Stimulated activated CD4-positive, alpha-beta T cell treated with anti-CD3 and anti-CD28 coated beads, Interleukin-12 subunit alpha, Interleukin-12 subunit beta, amount 100 ng/mL, for 24 hours (primary cell): ENCODE results near the gene GABRR2.

Experiments
- DNase-seq, 2 experiments: peaks; one replicate each; pipeline ENCODE4 v3.0.0-alpha.2; 2020; ENCODE audit warnings: low read depth in 2 of 2

Gene GABRR2

GRCh38 chr6:89291256-89291819, 23.8 kb downstream of the GABRR2 start:
- no peak for DNase-seq

DNA sequence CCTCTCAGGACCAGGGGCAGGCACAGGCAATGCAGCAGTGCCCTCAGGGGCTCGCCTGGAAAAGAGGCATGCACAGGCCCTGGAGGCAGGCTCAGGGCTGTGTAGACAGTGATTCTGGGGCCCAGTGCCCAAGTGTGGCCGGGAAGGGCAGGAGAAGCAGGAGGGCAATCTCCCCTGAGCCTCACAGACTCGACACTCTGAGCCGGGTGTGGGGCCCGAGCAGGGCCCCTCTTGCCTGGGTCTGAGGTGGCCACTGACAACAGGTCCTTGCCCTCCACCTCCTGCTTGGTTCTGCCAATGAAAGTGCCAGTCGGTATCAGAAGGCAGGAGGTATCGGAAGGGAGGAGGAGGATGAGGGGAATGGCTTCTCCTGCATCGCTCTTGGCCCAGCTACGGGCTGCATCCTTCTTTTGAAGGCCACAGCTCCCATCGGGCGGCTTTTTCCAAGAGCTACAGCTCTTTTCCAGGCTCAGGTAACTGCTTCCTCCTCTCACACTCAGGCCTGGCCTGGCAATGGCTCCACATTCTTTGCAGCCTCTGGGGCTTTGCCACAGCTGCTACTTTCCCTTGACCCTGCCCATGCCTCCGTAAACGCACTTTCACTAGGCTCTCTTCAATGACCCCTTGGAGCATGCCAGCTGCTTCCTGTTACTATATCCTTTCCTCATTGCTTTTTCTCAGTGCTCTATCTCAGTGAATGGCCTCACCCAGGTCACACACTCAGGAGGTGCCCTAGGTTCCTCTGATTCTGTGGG, 24.5 kb downstream of the GABRR2 start:
- DNase-seq: no peak

- DNase-seq: no peak
Observed at GRCh38 chr6:89289710-89290109, 25.4 kb downstream of the GABRR2 start.

GRCh38 chr6:89287351-89288028, 27.6 kb downstream of the GABRR2 start:
- no peak for DNase-seq

- no peak for DNase-seq
Observed at GRCh38 chr6:89286516-89286915, 28.6 kb downstream of the GABRR2 start.

DNA sequence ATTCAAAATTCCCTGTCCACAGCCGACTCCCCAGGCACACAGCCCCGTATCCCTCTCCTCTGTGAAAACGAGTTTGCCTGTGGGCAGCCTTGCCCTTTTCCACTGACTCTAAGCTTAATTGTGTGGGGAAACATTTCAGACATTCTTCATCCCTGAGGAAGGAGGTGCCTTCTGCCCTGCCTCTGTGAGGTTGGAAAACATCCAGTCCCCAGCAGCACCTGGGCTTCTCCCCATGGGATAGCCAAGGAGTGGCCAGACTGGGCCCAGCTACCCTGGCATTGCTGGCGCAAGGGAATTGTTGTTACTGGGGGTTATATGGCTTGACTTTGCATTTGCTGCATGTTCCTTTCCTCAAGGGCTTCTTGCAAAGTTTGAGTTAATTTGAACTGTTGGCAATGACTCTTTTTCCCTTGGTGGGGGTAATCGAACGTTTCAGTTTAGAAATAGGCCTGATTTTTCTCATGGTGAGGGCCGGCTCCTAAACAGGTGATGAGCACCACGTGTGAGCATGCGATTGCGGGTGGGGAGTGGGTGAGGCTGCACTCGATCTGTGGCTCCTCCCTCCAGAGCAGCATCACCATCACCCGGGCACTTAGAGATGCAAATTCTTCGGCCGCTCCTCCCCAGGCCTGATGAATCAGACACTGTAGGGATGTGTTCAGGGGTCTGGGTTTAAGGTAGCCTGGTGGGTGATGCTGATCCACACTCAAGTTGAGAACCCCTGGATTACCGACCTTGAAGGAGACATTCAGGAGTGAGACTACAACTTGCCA, 29.9 kb downstream of the GABRR2 start:
- no peak for DNase-seq

- DNase-seq: no peak
Observed at GRCh38 chr6:89284081-89284480, 31.0 kb downstream of the GABRR2 start.

DNA sequence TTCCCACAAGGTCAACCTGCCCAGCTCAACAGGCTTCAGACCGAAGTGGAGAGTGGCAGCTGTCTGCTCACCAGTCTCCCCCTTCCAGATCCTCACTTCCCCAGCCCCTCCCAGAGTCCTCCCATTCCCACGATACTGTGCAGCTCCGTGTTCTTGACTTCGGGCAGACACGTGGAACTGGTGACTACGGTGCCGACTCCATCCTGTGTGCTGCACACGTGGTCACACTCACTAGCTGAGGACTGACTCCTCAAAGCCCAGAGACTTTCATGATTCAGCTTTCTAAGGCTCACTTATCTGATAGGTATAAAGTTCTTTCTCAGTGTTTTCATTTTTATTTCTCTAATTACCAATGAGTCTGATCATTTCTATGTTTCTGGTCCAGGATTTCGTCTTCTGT, 32.4 kb downstream of the GABRR2 start:
- no peak for DNase-seq

DNA sequence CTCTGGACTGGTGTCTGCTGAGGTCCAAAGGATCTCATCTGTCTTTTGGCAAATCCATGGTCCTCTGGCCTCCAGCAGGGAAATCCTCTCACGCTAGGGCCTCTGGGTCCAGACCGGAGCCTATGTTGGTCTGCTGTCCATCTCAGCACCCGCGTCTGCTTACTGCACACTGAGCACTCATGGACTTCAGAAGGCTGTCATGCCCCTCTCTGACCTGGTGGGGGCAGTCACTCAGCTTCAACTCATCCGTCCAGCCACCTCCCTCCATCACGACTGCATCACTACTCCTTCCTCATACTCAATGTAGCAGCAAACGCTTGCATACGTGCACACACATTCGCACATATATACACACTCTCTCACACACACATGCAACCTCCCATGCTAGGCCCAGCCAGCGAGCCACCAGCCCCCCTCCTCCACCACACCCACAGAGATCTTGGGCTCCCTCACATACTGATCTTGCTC, 33.3 kb downstream of the GABRR2 start:
- DNase-seq: peak in 1 of 2 experiments; percentile 39

DNA sequence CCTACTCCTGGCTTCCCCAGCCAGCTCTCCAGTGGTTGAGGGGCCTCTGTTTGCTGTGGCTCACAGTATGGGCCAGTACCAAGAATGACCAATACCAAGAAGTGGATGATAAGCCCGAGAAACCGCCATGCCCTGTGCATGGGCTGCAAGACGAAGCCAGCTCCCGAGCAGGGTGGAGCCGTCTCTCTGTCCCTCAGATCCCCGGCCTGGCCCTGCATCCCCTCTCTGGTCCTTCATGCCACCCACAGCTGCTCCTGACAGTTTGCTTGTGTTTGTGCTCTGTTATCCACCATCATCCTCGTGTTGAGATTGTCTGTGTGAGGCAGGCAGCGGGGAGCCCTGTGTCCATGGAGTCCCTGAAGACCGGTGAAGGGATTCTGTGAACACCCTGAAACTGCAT, 36.1 kb downstream of the GABRR2 start:
- no peak for DNase-seq

- DNase-seq: no peak
Observed at GRCh38 chr6:89275900-89276299, 39.2 kb downstream of the GABRR2 start.

GRCh38 chr6:89273816-89274215, 41.3 kb downstream of the GABRR2 start:
- DNase-seq: no peak

- no peak for DNase-seq
Observed at GRCh38 chr6:89272596-89272995, 42.5 kb downstream of the GABRR2 start.

DNA sequence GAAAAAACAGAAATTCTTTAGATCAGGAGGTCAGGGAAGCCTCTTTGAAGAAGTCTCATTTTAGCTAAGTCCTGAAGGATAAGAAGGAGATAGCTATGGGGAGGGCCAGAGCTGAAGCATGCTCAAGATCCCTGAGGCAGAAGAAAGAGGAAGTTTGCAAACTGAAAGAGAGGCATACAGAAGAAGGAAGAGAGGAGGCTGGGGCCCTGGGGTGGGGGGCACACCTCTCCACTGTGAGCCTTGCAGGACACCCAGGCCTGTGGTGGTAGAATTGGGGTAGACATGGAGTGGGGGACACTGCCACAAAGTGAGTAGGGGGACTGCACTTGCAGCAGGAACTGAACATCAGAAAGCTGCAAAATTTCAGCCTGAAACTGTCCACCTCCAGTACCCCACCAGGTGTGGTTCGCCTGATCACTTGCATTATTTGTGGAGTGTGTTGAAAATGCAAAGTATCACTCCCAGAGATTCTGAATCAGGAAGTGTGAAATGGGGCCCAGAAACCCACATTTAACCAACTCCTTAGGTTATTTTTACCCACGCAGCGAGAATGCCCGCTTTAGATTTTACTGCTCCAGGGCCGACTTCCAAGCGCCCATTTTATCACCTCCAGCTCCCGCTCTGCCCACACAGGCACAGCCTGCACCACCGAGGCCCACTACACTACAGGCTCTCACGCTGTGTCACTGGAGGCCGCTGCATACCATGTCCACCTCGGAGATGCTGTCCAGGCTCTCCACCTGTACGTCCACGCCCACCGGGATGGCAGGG, 44.0 kb downstream of the GABRR2 start:
- no peak for DNase-seq

GRCh38 chr6:89269981-89270380, 45.1 kb downstream of the GABRR2 start:
- no peak for DNase-seq

GRCh38 chr6:89269252-89269651, 45.8 kb downstream of the GABRR2 start:
- DNase-seq: no peak

- no peak for DNase-seq
Observed at GRCh38 chr6:89268776-89269175, 46.3 kb downstream of the GABRR2 start.

DNA sequence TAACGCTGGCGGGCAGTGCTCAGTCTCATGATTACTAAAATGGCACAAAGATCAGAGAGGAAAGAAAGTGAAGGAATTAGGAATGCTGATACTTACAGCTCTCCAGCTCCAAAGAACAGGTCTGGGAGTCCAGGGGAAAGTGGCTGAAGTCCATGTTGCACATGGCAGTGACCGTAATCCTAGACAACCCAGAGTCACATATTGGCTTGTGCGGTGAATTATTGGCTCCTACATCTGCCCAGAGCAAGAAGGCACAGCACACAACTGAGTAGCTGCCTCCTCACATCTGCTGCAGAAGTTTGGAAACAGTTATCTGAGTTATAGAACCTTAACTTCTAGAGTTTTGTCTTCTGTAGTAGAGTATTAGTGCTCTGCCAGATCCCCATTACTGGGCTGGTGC, 47.2 kb downstream of the GABRR2 start:
- DNase-seq: no peak

GRCh38 chr6:89264296-89264695, 50.8 kb downstream of the GABRR2 start:
- DNase-seq: no peak

GRCh38 chr6:89260832-89261231, 54.3 kb downstream of the GABRR2 start:
- no peak for DNase-seq

DNA sequence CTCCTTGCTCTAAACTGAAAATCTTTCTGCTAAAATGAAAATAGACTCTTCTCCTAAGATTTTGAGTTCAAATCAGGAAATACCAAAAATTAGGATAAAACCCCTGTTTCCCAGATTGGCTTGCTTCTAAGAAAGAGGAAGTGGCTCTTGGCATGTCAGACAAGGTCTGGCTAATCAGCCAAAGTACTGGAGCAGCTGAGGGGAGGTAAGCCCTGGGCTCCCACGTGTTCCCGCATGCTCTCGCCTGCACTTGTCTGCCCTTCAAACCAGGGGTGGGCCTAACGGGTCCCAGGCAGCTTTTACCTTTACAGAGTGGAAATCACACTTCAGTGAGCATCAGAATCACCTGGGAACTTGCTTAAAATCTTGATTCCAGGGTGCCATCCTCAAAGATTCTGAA, 54.8 kb downstream of the GABRR2 start:
- no peak for DNase-seq

DNA sequence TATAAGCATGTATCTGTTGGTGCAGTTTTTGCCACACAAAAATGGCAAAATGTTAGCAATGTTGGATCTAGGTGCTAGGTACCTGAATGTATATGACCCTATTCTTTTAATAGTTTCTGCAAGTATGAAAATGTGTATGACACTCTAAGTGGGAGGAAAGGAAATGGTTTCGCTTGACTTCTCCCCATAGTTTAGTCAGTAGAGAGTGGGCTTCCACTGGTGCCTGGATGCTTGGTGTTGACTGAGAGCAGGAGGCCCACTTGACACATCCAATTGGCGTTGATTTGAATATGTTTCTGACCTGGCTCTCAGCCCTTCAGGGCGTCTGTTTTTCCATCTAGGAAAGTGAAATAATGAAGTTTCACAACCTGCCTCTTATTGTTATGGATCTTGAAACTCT, 56.2 kb downstream of the GABRR2 start:
- DNase-seq: no peak
